Measurements from ENCODE around the gene TENM4. TPM values are rescaled to one million over a fixed set of nuclear protein-coding genes. Genes with fewer than 3 reads are reported as not detected.

The TENM4 gene
- total RNA-seq, 4 donors from 2014 or later = 0.02 to 0.82 (median 0.23) TPM

GRCh38 chr11:78772186-78772585 is 668.6 kb downstream of the TENM4 start:
- no peak for ATAC-seq
- intact Hi-C loops (cut with DNase I; ENCODE audit: low total_unique reads) = no loop called here
- in situ Hi-C loops (cut with MboI; ENCODE audit: low sequenced_read_pairs in 4 of 4) = no loop called here
- no peak for TF ChIP-seq POLR2A (IDR thresholded peaks at IDR 0.05)
- no peak for TF ChIP-seq CTCF (IDR thresholded peaks at IDR 0.05 in 4 of 5, conservative IDR thresholded peaks at IDR 0.05 in 1 of 5)
- H3K4me3 ChIP-seq = no peak overlapping the region
- no peak overlapping the region for H3K27ac ChIP-seq
- no peaks in the 10 kb centered on the region for H3K4me1 ChIP-seq
- no peak for DNase-seq
- no peaks in the 10 kb centered on the region for H3K36me3 ChIP-seq
- no peaks in the 10 kb centered on the region for H3K27me3 ChIP-seq
- no peaks in the 10 kb centered on the region for H3K9me3 ChIP-seq

GRCh38 chr11:78770931-78771330 is 669.9 kb downstream of the TENM4 start:
- Histone ChIP-seq H3K27me3 (no peaks in the 10 kb centered on the region), H3K36me3 (no peaks in the 10 kb centered on the region), H3K4me1 (no peaks in the 10 kb centered on the region), H3K27ac (no peak overlapping the region), H3K4me3 (no peak overlapping the region), H3K9me3 (no peaks in the 10 kb centered on the region)
- TF ChIP-seq POLR2A (IDR thresholded peaks at IDR 0.05) = no peak
- no peak for TF ChIP-seq CTCF (IDR thresholded peaks at IDR 0.05 in 4 of 5, conservative IDR thresholded peaks at IDR 0.05 in 1 of 5)
- intact Hi-C loops (cut with DNase I; ENCODE audit: low total_unique reads) (no loop called here), in situ Hi-C loops (cut with MboI; ENCODE audit: low sequenced_read_pairs in 4 of 4) (no loop called here)
- DNase-seq (no peak), ATAC-seq (no peak)

- H3K4me1 ChIP-seq = no peaks in the 10 kb centered on the region
- no peak for DNase-seq
- H3K27me3 ChIP-seq = no peaks in the 10 kb centered on the region
- ATAC-seq = no peak
- H3K4me3 ChIP-seq = no peak overlapping the region
- H3K9me3 ChIP-seq = no peaks in the 10 kb centered on the region
- TF ChIP-seq CTCF (IDR thresholded peaks at IDR 0.05 in 4 of 5, conservative IDR thresholded peaks at IDR 0.05 in 1 of 5) = no peak
- no peak for TF ChIP-seq POLR2A (IDR thresholded peaks at IDR 0.05)
- no peaks in the 10 kb centered on the region for H3K36me3 ChIP-seq
- intact Hi-C loops (cut with DNase I; ENCODE audit: low total_unique reads) = no loop called here
- no peak overlapping the region for H3K27ac ChIP-seq
- in situ Hi-C loops (cut with MboI; ENCODE audit: low sequenced_read_pairs in 4 of 4) = no loop called here
Observed at GRCh38 chr11:78768971-78769370, 671.9 kb downstream of the TENM4 start.

- no peak for ATAC-seq
- Histone ChIP-seq H3K27me3 (no peaks in the 10 kb centered on the region), H3K4me1 (no peaks in the 10 kb centered on the region), H3K9me3 (no peaks in the 10 kb centered on the region), H3K27ac (no peak overlapping the region), H3K4me3 (no peak overlapping the region), H3K36me3 (no peaks in the 10 kb centered on the region)
- in situ Hi-C loops (cut with MboI; ENCODE audit: low sequenced_read_pairs in 4 of 4) = no loop called here
- TF ChIP-seq POLR2A (IDR thresholded peaks at IDR 0.05) (no peak), CTCF (IDR thresholded peaks at IDR 0.05 in 4 of 5, conservative IDR thresholded peaks at IDR 0.05 in 1 of 5) (no peak)
- intact Hi-C loops (cut with DNase I; ENCODE audit: low total_unique reads) = no loop called here
- no peak for DNase-seq
Observed at GRCh38 chr11:78768345-78768744, 672.5 kb downstream of the TENM4 start.

All from gastrocnemius medialis (tissue), 4 donors.